K562 (cell line): ENCODE measurements around the gene STON2. TPM values are rescaled to one million over a fixed set of nuclear protein-coding genes. Genes with fewer than 3 reads are reported as not detected.

Source experiments
- CHD7 ChIP-seq: fragments of 200-600 bp; sonication (generic); IDR thresholded peaks from one replicate; pipeline ENCODE4 v1.6.1; 2012; ENCODE audit warnings: mild to moderate bottlenecking, low read depth, low read length, inconsistent platforms
- polyA plus RNA-seq, 8 experiments: library from polyadenylated mRNA; depleted of rRNA in 4 of 8; stranded (reverse) in 5 of 8; unstranded in 3 of 8; fragments of >200 nt; fragmentation: Nextera tagmentation in 2 of 8; fragmentation: Illumina TruSeq in 1 of 8; extraction: Ambion mirVana in 2 of 8; extraction: Trizol in 1 of 8; gene quantifications; 2 replicates each; pipeline versions ENCODE4 v1.2.1 to v1.2.3, GENCODE V29; 2011 to 2014; ENCODE audit warnings: inconsistent platforms in 1 of 8, missing spikeins in 1 of 8
- total RNA-seq, 7 experiments: library from RNA; depleted of rRNA in 6 of 7; stranded (reverse); fragments of >200 nt in 6 of 7; fragmentation: Illumina TruSeq in 2 of 7; extraction: Trizol in 2 of 7; gene quantifications; 2 replicates each; pipeline versions ENCODE4 v1.2.1 to v1.2.3, GENCODE V29; 2011 to 2021; ENCODE audit warnings: low replicate concordance in 1 of 7

The STON2 gene
- total and polyA plus RNA-seq, 9 of the 15 experiments (the other 6 are each of a cell fraction or from before 2014, with no cell fraction given), result 7.8 to 99.3 (median 53.5) TPM

GRCh38 chr14:81269100-81269978 is 130.8 kb downstream of the STON2 start (continued):
- no peak for TF ChIP-seq CHD7
